DND-41 (cell line): ENCODE results near the gene EPM2AIP1.

Experiments
- ATAC-seq: fragments of 200-7000 bp; cut with Tn5 transposase; 3 replicates; pipeline ENCODE4 v1.9.1; 2021; ENCODE audit warnings: low read depth; ENCODE audit not compliant: insufficient read depth
- DNase-seq: peaks from one replicate; pipeline ENCODE4 v3.0.0-alpha.2; 2020
- H2AFZ ChIP-seq: 2 replicates; pipeline ENCODE4 v1.6.0; 2012; ENCODE audit warnings: low read depth, low read length
- H3K27ac ChIP-seq: 2 replicates; pipeline ENCODE4 v1.5.1; 2012; ENCODE audit warnings: low read length, inconsistent platforms
- H3K27me3 ChIP-seq: fragments of 200-600 bp; sonication (generic); 2 replicates; pipeline ENCODE4 v1.6.0; 2012; ENCODE audit warnings: low read length, mild to moderate bottlenecking, inconsistent platforms; ENCODE audit not compliant: insufficient read depth, poor library complexity
- H3K36me3 ChIP-seq: 2 replicates; pipeline ENCODE4 v1.5.1; 2012; ENCODE audit warnings: low read length, inconsistent platforms; ENCODE audit not compliant: insufficient read depth
- H3K4me1 ChIP-seq: 2 replicates; pipeline ENCODE4 v1.5.1; 2012; ENCODE audit warnings: mild to moderate bottlenecking, low read length; ENCODE audit not compliant: insufficient read depth
- H3K4me2 ChIP-seq: 2 replicates; pipeline ENCODE4 v1.6.0; 2012; ENCODE audit warnings: mild to moderate bottlenecking, moderate library complexity, low read length, inconsistent platforms; ENCODE audit not compliant: insufficient read depth
- H3K4me3 ChIP-seq, 2 experiments: fragments of 200-600 bp in 1 of 2; shearing (Covaris generic) in 1 of 2; 2 replicates each; pipeline ENCODE4 v1.5.1; 2012 to 2016; ENCODE audit warnings: inconsistent platforms in 2 of 2, low read length in 2 of 2, mild to moderate bottlenecking in 2 of 2, low read depth in 1 of 2, moderate library complexity in 1 of 2
- H3K79me2 ChIP-seq: 2 replicates; pipeline ENCODE4 v1.6.0; 2012; ENCODE audit warnings: low read length, inconsistent platforms; ENCODE audit not compliant: insufficient read depth
- H3K9ac ChIP-seq: 2 replicates; pipeline ENCODE4 v1.6.0; 2012; ENCODE audit warnings: low read depth, mild to moderate bottlenecking, inconsistent platforms, low read length, moderate library complexity
- H3K9me3 ChIP-seq: 2 replicates; pipeline ENCODE4 v1.5.1; 2012; ENCODE audit warnings: low read length, moderate library complexity, mild to moderate bottlenecking, inconsistent platforms; ENCODE audit not compliant: insufficient read depth, severe bottlenecking
- H4K20me1 ChIP-seq: 2 replicates; pipeline ENCODE4 v1.6.0; 2012; ENCODE audit warnings: low read length; ENCODE audit not compliant: insufficient read depth
- EZH2 ChIP-seq: IDR thresholded peaks from 3 replicates; pipeline ENCODE4 v1.6.1; 2012; ENCODE audit warnings: borderline replicate concordance, low read depth, mild to moderate bottlenecking, moderate library complexity, low read length, inconsistent platforms; ENCODE audit not compliant: severe bottlenecking
- TF ChIP-seq, protein P1 (sequence below): IDR thresholded peaks from 2 replicates; pipeline ENCODE4 v1.5.1; 2012; ENCODE audit warnings: borderline replicate concordance, low read length, moderate library complexity, mild to moderate bottlenecking; ENCODE audit not compliant: poor library complexity, severe bottlenecking; ENCODE audit errors: extremely low read depth

The EPM2AIP1 gene

GRCh38 chr3:36945333-36945980 lies 47.5 kb downstream of the EPM2AIP1 start:
- H3K9ac ChIP-seq: no peak overlapping the region
- H3K4me3 ChIP-seq: peak overlapping the region in 1 of 2 experiments; percentile 61; a peak in 2 of 4 replicates
- TF ChIP-seq EZH2: no peak
- TF ChIP-seq, protein P1, sequence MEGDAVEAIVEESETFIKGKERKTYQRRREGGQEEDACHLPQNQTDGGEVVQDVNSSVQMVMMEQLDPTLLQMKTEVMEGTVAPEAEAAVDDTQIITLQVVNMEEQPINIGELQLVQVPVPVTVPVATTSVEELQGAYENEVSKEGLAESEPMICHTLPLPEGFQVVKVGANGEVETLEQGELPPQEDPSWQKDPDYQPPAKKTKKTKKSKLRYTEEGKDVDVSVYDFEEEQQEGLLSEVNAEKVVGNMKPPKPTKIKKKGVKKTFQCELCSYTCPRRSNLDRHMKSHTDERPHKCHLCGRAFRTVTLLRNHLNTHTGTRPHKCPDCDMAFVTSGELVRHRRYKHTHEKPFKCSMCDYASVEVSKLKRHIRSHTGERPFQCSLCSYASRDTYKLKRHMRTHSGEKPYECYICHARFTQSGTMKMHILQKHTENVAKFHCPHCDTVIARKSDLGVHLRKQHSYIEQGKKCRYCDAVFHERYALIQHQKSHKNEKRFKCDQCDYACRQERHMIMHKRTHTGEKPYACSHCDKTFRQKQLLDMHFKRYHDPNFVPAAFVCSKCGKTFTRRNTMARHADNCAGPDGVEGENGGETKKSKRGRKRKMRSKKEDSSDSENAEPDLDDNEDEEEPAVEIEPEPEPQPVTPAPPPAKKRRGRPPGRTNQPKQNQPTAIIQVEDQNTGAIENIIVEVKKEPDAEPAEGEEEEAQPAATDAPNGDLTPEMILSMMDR: no peak
- no peaks in the 10 kb centered on the region for H3K36me3 ChIP-seq
- peak overlapping the region; percentile 72 for H2AFZ ChIP-seq
- H3K9me3 ChIP-seq: peaks cover 28% of the 10 kb centered on the region
- peak overlapping the region; percentile 69 for H3K4me2 ChIP-seq
- no peak overlapping the region for H3K27ac ChIP-seq
- H3K79me2 ChIP-seq: no peaks in the 10 kb centered on the region
- no peaks in the 10 kb centered on the region for H4K20me1 ChIP-seq
- peaks cover 15% of the 10 kb centered on the region for H3K4me1 ChIP-seq
- DNase-seq (no peak), ATAC-seq (no peak)
- no peaks in the 10 kb centered on the region for H3K27me3 ChIP-seq

DNA sequence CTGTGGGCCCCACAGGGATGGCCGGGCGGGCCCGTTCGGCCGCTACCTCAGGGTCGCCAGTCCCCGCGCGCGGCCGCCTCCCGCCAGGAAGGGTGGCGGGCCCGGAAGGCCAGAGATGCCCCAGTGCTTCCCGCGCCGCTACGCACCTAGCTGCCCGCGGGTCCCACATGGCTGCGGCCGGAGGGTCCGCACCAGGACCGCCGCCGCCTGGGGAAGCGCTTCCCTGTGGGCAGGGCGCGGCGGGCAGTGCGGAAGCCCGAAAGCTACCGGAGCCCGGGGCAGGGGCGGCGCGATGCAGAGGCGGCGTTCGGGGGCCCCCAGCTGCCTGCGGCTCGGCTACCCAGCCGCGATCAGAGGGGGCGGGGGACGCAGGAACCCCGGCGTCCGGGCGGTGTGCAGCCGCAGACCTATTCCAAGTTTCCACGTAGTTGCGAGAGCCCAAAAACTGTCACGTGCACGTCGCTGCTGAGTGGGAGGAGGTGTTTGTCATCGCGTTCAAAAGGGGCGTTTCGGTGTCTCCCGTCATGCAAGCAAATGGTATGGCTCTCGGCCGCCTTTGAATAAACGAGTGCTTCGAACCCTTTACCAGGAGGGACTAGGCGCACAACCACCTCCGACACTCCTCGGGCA lies 48.2 kb downstream of the EPM2AIP1 start, which contains the start of gene TRANK1:
Gene TRANK1 (minus strand): TSS at position 414 of the 630 bp plus-strand sequence. CDS start 245 bp downstream, at position 169.
- TF ChIP-seq EZH2: no peak
- TF ChIP-seq, protein P1: no peak
- DNase-seq (peak; percentile 77), ATAC-seq (peak; percentile 87)
- Histone ChIP-seq H3K27me3 (no peaks in the 10 kb centered on the region), H3K4me1 (peaks cover 15% of the 10 kb centered on the region), H3K4me3 (peak within 1 kb of the TSS; percentile 21 to 61; a peak in 3 of 4 replicates), H3K27ac (no peak within 1 kb of the TSS), H2AFZ (peak within 1 kb of the TSS; percentile 72), H3K9ac (peak within 1 kb of the TSS; percentile 69), H3K9me3 (peaks cover 28% of the 10 kb centered on the region), H4K20me1 (no peaks in the 10 kb centered on the region), H3K79me2 (no peaks in the 10 kb centered on the region), H3K36me3 (no peaks in the 10 kb centered on the region), H3K4me2 (peak within 1 kb of the TSS; percentile 69)

DNA sequence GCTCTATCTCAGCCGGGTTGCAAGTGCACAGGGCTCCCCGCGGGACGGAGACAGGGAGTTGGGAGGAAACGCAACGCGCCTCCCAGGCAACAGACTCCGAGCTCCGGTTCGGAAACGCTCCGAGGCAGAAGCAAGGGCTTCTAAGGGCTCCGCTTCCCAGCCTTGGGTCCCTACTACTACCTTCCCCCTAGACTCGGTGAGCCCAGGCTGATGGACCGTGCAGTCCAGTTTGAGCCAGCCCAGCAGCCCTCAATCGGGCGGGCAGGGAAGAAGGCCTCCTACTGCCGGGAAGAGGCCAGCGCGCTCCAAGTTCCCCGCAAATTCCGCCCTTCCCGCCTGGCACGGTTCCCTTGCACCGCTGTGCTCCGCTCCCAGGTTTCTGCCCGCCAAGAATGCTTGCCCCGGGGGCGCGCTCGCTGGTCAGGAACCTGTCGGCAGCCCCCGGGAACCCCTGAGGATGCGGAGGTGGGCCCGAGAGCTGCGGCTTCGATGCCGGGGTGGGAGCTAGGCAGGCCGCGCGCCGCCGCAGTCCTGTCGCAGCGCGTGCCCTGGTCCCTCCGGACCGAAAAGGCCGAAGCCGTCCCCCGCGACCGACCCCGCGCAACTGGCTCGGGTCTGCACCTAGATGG lies 48.8 kb downstream of the EPM2AIP1 start:
- DNase-seq (peak; percentile 39), ATAC-seq (peak; percentile 69)
- Histone ChIP-seq H3K36me3 (no peaks in the 10 kb centered on the region), H3K4me2 (peak overlapping the region; percentile 69), H3K27ac (no peak overlapping the region), H3K79me2 (no peaks in the 10 kb centered on the region), H3K4me1 (peaks cover 15% of the 10 kb centered on the region), H3K9me3 (peaks cover 25% of the 10 kb centered on the region), H3K9ac (peak overlapping the region; percentile 69), H4K20me1 (no peaks in the 10 kb centered on the region), H3K27me3 (no peaks in the 10 kb centered on the region), H3K4me3 (peak overlapping the region; percentile 21 to 61; a peak in 3 of 4 replicates), H2AFZ (peak overlapping the region; percentile 72)
- TF ChIP-seq EZH2: no peak
- TF ChIP-seq, protein P1: no peak
